ENCODE results near the gene ZNF263. TPM values are rescaled to one million over a fixed set of nuclear protein-coding genes. Genes with fewer than 3 reads are reported as not detected.

Gene ZNF263
- total RNA-seq, 1 donor from 2014 or later, result 7.8 TPM

- ATAC-seq, result peak; percentile 99
- intact Hi-C loops (cut with micrococcal nuclease), result no loop called here
- DNase-seq, result peak; percentile 93
These were observed 22.1 kb downstream of the ZNF263 start, which contains the start of the genes TIGD7 and ZNF75A for GRCh38 chr16:3305109-3306068. Gene TIGD7, minus strand, starts transcription at chr16:3305430. Its CDS starts 4,816 bp downstream, at chr16:3300614. Gene ZNF75A, plus strand, starts transcription at chr16:3305497. Its CDS starts 2,932 bp downstream, at chr16:3308429.

GRCh38 chr16:3306078-3306477, 22.8 kb downstream of the ZNF263 start:
- intact Hi-C loops (cut with micrococcal nuclease), result no loop called here
- ATAC-seq (no peak), DNase-seq (no peak)

- ATAC-seq, result no peak
- intact Hi-C loops (cut with micrococcal nuclease), result loop anchor here (10.0 kb wide), 1 partner anchor 87 kb away; no protein-coding TSS in a partner anchor
- DNase-seq, result no peak
These were observed 28.2 kb downstream of the ZNF263 start for GRCh38 chr16:3311496-3311895.

GRCh38 chr16:3317315-3317999, 34.2 kb downstream of the ZNF263 start:
- no peak for ATAC-seq
- no peak for DNase-seq

GRCh38 chr16:3321816-3322215, 38.5 kb downstream of the ZNF263 start:
- intact Hi-C loops (cut with micrococcal nuclease), result no loop called here
- ATAC-seq (no peak), DNase-seq (no peak)

More at GRCh38 chr16:3317315-3317999, 34.2 kb downstream of the ZNF263 start:
- intact Hi-C loops (cut with micrococcal nuclease), result loop anchor here (10.0 kb wide), 1 partner anchor 93 kb away; no protein-coding TSS in a partner anchor

- no peak for ATAC-seq
- no peak for DNase-seq
- intact Hi-C loops (cut with micrococcal nuclease), result no loop called here
These were observed 44.2 kb downstream of the ZNF263 start for GRCh38 chr16:3327514-3327913.

GRCh38 chr16:3328104-3328503, 44.8 kb downstream of the ZNF263 start:
- ATAC-seq (no peak), DNase-seq (no peak)
- intact Hi-C loops (cut with micrococcal nuclease), result no loop called here

- ATAC-seq (no peak), DNase-seq (no peak)
- intact Hi-C loops (cut with micrococcal nuclease), result no loop called here
These were observed 45.4 kb downstream of the ZNF263 start for GRCh38 chr16:3328643-3329042.

Other genes with a start within 250 kb of the ZNF263 start
- not detected for gene BICDL2, start 246.5 kb upstream of the ZNF263 start, total RNA-seq
- gene MMP25, start 236.9 kb upstream of the ZNF263 start, total RNA-seq, result 2.8 TPM
- gene IL32, start 217.9 kb upstream of the ZNF263 start, total RNA-seq, result 46.0 TPM
- not detected for gene ZSCAN10, start 184.2 kb upstream of the ZNF263 start, total RNA-seq
- gene ZNF205, start 170.9 kb upstream of the ZNF263 start, total RNA-seq, result 8.8 TPM
- gene ZNF213, start 148.5 kb upstream of the ZNF263 start, total RNA-seq, result 7.1 TPM
- not detected for gene OR1F1, start 95.3 kb upstream of the ZNF263 start, total RNA-seq
- gene ZNF200, start 48.3 kb upstream of the ZNF263 start, total RNA-seq, result 5.7 TPM
- 0.62 TPM for gene MEFV, start 26.9 kb upstream of the ZNF263 start, total RNA-seq
- gene TIGD7, start 21.9 kb downstream of the ZNF263 start, total RNA-seq, result 7.6 TPM
- 21.1 TPM for gene ZNF75A, start 22.0 kb downstream of the ZNF263 start, total RNA-seq
- gene OR2C1, start 72.4 kb downstream of the ZNF263 start, total RNA-seq, result not detected
- gene ZSCAN32, start 117.5 kb downstream of the ZNF263 start, total RNA-seq, result 5.5 TPM
- 9.9 TPM for gene ZNF174, start 117.7 kb downstream of the ZNF263 start, total RNA-seq
- 2.0 TPM for gene ZNF597, start 160.0 kb downstream of the ZNF263 start, total RNA-seq
- 48.6 TPM for gene NAA60, start 160.2 kb downstream of the ZNF263 start, total RNA-seq
- not detected for gene C16orf90, start 212.0 kb downstream of the ZNF263 start, total RNA-seq
- 13.1 TPM for gene CLUAP1, start 217.5 kb downstream of the ZNF263 start, total RNA-seq